ENCODE measurements around the gene RAB19.

- TF ChIP-seq CTCF (IDR thresholded peaks at IDR 0.05), result no peak
- TF ChIP-seq POLR2A (IDR thresholded peaks at IDR 0.05), result no peak
Measured at GRCh38 chr7:140441519-140441918, 37.7 kb downstream of the RAB19 start.

All from Peyer's patch (tissue), 4 donors.